Measurements from ENCODE around the gene SPRYD4.

SPRYD4 gene

GRCh38 chr12:56521209-56521589, 52.8 kb downstream of the SPRYD4 start:
- ChIA-PET POLR2A (ENCODE audit: low non-redundant PET) (no interaction called here), CTCF (interaction anchor here (0.6 to 0.8 kb wide), 2 partner anchors 25 to 52 kb away, joined by 3 to 8 read pairs; no protein-coding TSS in a partner anchor)
- peak overlapping the region; percentile 71 for H3K27ac ChIP-seq
- no peak for TF ChIP-seq CTCF (conservative IDR thresholded peaks at IDR 0.05; ENCODE audit: low read depth)
- DNase-seq (ENCODE audit: low spot score): no peak

GRCh38 chr12:56521590-56522371, 53.4 kb downstream of the SPRYD4 start, which contains the start of gene RBMS2:
Gene RBMS2 (plus strand): TSS chr12:56521820. CDS start chr12:56522024, 204 bp downstream.
- DNase-seq (ENCODE audit: low spot score): peak; percentile 77
- TF ChIP-seq CTCF (conservative IDR thresholded peaks at IDR 0.05; ENCODE audit: low read depth): no peak
- ChIA-PET POLR2A (ENCODE audit: low non-redundant PET) (no interaction called here), CTCF (interaction anchor here (0.6 to 1.0 kb wide), 4 partner anchors 52 to 801 kb away, joined by 3 to 8 read pairs (median 6); no protein-coding TSS in a partner anchor)
- peak within 1 kb of the TSS; percentile 71 for H3K27ac ChIP-seq

- H3K27ac ChIP-seq: no peak overlapping the region
- no peak for TF ChIP-seq CTCF (conservative IDR thresholded peaks at IDR 0.05; ENCODE audit: low read depth)
- ChIA-PET POLR2A (ENCODE audit: low non-redundant PET) (no interaction called here), CTCF (interaction anchor here (0.6 to 1.0 kb wide), 4 partner anchors 7 to 802 kb away, joined by 3 to 7 read pairs (median 4); no protein-coding TSS in a partner anchor)
- DNase-seq (ENCODE audit: low spot score): no peak
These were observed 54.2 kb downstream of the SPRYD4 start for GRCh38 chr12:56522411-56523193.

- H3K27ac ChIP-seq: peak overlapping the region; percentile 57
- TF ChIP-seq CTCF (conservative IDR thresholded peaks at IDR 0.05; ENCODE audit: low read depth): no peak
- DNase-seq (ENCODE audit: low spot score): no peak
- ChIA-PET CTCF (interaction anchor here (0.6 kb wide), 1 partner anchor 17 kb away, joined by 3 read pairs; no protein-coding TSS in a partner anchor), POLR2A (ENCODE audit: low non-redundant PET) (no interaction called here)
These were observed 60.5 kb downstream of the SPRYD4 start for GRCh38 chr12:56528846-56529245.
